ENCODE measurements around the gene ASTN2.
"Not testable (repeated sequence)": the region's sequence is repeated elsewhere in the genome, so short reads cannot be mapped to it uniquely, and the experiment has no call there.

ASTN2 gene

DNA sequence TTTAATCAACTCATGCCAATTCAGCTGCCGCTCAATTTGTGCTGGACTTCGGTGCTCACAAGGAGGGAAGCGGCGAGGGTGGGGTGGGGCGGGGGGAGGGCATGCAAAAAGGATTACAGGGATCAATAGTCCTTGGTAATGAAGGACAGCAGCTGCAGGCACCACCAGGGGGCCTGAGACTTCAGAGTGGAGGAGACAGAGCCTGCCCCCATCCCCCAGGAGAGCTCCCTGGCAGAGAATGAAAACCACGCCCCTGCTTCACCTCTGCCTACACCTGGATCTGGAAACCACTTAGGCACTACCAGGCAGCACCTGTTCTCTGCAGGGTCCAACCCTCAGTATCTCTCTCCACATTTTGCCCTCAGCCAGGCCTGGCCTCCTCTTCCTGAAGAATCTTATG, 572.2 kb downstream of the ASTN2 start:
- no peak for DNase-seq

DNA sequence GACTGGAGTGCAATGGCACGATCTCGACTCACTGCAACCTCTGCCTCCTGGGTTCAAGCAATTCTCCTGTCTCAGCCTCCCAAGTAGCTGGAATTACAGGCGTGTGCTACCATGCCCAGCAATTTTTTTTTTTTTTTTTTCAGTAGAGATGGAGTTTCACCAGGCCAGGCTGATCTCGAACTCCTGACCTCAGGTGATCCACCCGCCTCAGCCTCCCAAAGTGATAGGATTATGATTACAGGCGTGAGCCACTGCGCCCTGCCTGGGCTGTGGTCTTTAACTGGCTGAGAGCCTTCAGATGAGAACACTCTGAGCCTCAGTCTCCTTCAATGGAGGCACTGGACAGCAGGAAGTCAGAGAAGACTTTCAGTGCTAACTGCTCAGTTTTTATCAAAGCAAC, 576.4 kb downstream of the ASTN2 start:
- not testable (repeated sequence) for DNase-seq

DNA sequence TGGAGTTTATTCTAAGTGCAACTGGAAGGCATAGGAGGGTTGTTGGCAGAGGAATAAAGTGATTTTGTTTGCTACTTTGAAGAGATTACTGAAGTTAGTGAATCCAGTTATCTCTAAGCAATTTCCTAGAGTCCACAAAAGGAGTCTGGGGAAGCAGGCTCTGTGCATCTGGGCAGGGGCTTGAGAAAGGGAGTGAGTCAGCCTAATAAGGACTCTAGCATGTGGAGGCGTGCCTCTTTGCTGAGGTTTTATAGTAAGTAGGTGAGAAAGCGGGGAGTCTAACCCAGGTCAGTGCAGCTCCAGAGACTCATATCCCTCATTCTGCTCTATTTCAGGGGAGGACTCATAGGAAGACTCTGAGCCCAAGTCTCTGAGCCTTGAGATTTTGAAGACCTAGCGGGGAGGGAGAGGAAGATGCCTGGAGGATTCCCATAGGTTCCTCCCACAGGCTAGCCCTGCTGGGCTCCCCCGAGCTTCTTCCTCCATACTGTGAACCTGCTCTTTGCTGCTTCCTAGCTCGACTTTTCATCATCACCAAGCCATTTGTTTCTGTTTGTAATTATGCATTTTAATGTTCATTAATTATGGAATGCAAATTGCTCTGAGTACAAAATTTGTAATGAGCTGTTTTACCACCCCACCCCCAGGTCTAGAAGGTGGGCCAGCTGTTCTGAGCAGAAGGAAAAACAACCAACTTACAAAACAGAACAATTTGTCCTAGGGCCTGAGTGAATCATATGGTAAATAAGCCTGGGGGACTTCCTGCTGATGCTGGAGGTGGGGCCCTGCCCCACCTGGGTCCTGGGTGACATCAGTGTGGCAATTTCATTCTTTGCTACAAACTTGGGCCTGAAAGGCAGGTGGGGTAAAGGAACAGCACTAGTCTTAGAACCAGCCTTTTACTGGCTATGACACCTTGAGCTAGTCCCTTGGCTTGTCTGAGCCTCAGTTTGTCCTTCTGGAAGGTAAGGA, 577.6 kb downstream of the ASTN2 start:
- DNase-seq = no peak

DNA sequence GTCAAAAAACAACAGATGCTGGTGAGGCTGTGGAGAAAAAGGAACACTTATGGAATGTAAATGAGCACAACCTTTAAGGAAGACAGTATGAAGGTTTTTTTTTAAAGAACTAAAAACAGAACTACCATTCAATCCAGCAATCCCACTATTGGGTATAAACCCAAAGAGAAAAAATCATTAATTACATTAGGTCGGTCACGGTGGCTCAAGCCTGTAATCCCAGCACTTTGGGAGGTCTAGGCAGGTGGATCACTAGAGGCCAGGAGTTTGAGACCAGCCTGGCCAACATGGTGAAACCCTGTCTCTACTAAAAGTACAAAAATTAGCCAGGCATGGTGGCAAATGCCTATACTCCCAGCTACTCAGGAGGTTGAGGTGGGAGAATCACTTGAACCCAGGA, 584.5 kb downstream of the ASTN2 start:
- not testable (repeated sequence) for DNase-seq

DNA sequence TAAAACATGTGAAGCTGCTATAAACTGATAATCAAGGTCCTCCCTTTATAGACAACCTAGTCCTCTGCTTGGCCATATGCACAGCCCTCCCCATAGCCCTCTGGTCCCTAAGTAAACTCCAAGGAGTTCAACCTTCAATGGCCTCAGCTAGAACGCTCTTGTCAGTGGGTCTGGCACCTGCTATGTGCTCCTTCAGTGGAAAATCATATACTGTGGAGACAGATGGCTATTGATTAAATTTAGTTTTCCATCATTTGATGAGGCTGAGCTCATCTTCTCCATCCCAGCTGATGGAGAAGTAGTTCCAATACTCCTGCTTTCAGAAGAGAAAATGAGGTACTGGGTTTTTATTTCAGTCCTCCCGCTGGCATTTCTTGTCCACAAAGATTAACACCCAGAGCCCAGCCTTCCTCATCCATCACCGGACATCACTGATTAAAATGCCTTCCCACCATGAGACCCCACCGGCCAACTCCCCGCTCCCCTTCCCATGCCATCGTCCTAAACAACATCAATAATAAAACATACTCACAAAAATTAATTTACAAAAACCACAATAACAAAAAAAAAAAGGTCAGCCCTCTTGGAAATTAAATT, 593.1 kb downstream of the ASTN2 start:
- DNase-seq = no peak

DNA sequence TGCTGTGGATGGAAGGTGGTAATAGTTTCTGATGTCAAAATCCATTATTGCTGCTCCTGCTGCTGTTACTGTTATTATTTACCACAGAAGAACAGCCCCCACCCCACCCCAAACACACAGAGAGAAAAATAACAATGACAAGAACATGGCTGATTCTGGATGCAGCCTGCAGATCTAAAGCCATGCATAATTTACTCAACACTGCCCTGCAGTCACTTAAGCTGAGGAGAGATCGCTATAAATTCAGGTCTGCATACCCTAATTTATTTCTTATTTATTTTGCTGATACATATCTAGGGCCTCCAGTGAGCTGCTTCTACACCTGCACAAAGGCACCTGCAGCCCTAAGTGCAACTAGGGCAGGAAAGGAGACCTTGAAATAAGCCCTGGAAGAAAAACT, 595.7 kb downstream of the ASTN2 start:
- no peak for DNase-seq

DNA sequence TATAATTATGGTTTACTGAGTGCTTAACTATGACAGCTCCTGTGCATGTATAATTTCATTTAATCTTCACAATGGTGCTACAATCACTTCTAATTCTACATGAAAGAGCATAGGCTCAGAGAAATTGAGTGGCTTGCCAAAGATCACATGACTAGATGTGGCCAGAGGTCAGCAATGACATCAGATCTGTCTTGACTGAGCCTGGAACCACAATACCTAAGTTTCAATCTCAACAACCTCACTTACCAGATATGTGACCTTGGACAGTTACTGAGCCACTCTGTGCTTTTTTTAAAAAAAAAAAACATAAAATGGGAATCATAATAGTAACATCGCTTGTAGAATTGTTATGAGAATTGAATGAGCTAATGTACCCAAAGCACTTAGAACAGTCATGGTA, 597.1 kb downstream of the ASTN2 start:
- no peak for DNase-seq

DNA sequence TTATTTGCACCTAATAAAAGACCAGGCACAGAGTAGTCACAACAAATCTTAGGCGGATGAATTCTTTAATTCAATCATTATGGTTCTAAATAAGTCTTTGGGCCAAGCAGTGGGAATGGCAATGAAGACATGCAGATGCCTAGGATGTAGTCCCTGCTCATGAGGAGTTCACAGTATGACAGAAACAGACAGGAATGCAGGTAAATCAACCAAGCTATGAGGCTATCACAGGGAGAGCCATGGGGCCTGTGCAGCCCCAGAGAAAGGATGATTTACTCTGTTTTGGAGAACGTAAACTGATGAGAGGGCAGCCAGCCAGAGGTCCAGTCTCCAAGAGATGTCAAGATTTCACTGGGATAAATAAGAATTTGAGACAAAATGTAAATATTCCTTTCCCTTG, 598.4 kb downstream of the ASTN2 start:
- no peak for DNase-seq

DNA sequence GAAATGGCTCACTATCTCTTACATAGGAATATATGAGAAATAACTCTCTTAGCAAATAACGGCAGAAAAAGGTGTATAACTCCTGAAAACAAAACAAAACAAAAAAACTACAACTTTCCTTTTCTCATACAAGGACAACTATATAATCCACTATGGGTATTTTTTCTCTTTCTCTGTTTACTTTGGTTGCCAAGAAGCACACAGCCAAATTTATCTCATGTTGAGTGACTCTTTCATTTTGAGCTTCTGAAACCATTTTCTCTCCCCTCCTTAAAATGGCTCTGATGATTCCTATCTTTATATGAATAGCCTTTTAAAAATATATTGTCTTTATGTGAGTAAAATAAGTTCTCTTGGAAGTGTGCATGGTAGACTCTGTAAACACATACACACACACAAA, 599.0 kb downstream of the ASTN2 start:
- DNase-seq = no peak

DNA sequence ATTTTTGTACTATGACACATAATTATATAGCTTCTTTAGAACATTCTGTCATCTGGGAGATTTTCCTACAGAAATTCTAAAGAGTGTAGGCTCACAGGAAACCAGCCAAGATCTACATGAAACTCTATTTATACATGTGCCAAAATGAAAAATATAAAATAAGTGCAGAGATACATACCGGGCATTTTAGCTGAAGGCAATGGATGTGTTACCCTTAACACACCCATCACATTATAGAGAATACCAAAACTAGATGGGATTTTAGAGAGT, 601.9 kb downstream of the ASTN2 start:
- no peak for DNase-seq

DNA sequence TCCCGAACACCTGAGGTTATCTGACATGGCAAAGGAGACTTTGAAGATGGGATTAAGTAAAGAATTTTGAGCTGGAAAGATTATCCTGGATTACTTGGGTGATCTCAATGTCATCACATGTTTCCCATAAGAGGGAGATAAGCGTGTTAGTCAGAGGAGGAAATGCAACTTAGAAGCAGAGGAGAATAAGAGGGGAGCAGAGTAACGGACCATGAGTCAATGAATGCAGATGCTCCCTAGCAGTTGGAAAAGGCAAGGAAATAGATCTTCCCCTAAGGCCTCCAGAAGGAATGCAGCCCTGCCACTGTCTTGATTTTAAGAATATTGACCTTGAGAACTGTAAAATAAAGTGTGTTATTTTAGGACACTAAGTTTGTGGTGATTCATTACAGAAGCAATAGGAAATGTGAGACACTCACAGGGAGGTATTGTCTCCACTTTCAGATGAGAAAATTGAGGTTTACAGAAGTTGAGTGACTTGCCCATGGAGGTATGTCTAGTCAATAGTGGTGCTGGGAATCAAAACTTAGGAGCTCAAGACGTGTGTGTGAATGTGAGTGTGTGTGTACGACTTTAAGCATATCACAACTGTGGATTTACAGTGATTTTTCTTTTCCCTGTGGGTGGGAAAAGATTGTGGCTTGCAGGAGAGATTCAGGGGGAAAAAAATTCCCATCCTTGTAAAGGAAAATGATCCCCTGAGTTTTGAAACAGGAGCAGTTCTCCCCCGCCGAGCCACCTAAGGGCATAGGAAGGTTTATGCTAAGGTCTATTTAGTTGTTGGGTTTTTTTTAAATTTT, 602.4 kb downstream of the ASTN2 start:
- DNase-seq = no peak

DNA sequence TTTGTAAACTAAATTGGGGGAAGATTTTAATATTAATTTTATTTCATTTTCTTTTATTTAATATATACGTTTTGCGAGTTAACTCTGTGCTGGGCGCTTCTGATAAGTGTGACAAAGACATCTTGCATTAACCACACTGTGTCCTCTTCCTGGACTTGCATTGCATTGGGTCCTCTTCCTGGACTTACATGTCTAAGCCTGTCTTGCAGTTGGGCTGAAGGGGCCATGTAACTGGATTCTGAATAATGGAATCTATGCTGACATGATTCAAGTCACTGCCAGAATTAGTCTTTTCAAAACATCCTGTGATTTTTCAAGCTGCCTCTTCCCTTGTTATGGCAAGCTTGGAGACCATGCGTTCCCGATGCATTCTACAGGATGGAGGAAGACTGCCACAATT, 605.2 kb downstream of the ASTN2 start:
- no peak for DNase-seq

DNA sequence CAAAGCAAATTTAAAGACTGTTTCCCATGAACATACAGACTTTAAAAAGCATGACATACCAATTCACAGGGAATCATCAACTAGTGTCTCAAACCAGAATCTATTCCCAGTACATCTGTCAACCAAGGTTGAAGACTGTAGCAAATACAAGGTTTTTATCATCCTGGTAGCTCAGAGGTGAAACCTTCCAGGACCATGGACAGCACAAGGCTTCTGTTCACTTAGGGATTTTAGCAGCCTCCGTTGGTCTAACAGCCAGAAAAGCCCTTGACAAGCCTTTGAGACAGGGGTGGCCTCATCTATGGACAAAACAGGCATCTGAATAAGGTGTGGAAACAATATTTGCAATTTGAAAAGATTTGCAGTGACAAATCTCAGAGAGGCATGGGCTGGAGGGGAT, 608.8 kb downstream of the ASTN2 start:
- DNase-seq = no peak

DNA sequence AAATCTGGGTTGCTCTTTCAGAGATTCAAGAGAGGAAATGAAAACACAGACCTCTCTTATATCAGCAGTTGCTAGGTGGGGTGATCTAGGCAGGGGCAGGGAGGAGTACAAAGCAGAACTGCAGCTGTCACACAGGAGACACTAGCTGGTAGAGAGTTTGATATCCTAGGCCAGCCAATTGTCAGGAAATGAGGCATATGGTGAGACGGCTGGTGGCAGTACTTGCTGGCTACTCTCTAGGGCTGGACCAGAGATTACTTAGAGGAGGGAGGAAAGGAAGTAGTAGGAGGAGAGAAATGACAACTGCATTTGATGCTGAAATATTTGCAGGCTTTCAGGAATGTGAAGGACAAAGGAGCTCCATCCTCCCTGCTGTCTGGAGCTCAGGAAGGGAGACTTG, 614.0 kb downstream of the ASTN2 start:
- no peak for DNase-seq

DNA sequence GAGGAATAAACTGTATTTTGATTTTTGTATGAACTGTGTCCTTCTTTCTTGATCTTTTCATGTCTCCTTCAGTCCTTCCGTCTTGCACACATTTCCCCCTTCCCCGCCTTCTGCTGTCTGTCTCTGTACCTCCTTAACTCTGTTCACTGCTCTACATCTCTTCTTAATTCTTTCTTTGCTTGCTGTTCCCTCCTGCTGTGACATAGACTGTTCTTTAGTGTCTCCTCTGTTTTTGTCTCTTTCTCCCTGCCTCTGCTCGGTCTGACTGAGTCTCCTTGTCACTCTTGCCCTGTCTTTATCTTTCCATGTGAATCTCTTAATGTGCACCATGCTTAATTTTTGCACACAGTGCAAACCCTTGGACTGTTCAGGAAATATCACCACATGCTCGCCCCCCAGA, 614.8 kb downstream of the ASTN2 start:
- no peak for DNase-seq

DNA sequence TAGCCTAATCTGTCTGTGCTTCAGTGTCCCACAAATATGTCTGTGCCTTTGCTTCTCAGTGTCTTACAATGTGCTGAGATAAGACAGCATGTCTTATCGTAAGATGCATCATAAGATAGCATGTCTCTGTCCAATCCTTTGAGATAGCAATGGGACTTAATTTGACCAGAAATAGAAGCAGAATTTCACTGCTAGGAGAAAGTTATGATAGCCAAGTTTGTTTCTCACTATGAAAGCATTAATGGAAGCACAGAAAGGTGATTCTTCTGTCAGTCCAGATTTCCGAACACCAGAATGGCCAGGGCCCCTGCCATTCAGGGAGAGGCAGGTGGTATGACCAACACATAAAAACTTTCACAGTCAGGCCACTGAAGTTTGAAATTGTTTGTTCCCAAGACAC, 616.3 kb downstream of the ASTN2 start:
- no peak for DNase-seq

DNA sequence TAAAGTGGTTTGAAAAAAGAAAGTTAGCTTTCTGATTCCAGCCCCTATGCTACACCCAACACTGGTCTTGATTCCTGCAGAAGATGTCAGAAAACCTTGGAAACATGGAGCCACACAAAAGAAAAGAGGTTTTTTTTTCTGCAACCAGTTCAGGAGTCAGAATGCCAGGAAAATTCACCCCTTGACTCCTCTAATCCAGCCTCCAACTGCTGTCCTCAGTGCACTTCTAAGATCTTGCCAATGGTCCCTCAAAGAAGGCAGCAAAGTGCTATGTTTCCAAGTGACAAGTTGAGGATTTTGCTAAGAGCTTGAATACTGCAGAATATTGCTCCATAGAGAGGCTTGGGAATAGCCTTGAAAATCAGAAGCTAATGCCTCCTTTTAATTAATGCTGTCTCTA, 617.6 kb downstream of the ASTN2 start:
- DNase-seq = no peak

DNA sequence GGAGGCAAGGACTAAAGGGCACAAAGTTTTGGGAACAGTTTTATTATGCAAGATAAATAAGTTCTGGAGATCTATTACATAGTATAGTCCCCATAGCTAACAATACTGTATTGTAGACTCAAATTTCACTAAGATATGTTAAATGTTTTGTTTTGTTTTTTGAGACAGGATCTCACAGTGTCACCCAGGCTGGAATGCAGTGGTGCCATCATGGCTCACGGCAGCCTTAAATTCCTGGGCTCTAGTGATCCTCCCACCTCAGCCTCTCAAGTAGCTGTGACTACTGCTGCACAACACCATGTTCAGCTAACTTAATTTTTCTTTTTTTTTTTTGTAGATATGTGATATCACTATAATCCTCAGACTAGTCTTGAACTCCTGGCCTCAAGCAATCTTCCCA, 618.2 kb downstream of the ASTN2 start:
- DNase-seq = no peak

DNA sequence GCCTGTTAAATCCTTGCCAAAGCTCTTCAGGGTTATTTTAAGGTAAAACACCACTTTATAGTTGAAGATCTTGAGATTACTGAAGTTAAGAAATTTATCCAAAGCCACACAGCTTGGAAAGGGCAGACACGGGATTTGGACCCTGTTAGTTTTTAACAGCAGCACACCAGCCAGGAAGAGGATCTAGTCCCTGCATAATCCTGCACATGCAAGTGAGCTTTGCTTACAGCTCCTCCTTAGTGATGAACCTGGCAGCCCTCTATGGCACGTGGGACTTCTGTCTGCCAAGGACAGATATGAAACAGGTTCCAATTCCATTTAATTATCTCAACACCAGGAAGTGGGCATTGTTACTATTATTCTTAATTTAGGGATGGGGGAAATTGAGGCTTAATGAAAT, 619.0 kb downstream of the ASTN2 start:
- DNase-seq = no peak

DNA sequence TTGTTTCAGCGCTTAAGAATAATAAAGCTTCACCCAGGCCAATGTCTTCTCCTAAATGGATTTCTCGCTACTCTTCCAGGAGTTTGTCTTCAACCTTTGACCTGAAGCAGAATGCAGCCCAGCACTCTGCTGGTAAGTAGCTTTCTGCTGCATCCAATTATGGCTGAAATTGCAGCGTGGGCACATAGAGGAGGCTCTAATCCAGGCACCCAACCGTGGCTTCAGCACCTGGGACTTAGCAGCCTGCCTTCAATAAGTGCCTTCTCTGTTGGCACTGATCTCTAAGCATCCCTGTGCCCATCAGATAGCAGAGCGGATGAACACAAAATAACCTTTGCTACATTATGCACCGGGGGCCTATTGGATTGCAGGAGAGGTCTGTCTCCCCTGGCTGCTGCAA, 622.6 kb downstream of the ASTN2 start:
- DNase-seq = no peak

DNA sequence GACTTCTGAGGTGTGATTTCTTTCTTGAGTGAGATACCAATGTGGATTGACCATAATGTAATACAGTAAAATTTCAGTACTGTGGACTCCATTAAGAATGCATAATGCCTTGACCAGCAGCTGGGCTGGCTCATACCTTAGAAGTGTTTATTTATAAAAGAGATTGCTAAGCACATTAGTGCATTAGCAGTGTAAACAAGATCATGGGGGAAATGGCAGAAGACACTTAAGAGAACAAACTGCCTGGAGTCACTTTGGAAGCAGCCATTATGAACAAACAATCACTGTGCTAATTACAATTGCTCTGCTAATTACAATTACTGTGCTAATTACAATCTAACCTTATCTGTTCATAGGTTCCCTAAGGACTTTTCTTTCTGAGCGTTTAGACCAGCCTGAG, 623.5 kb downstream of the ASTN2 start:
- no peak for DNase-seq

DNA sequence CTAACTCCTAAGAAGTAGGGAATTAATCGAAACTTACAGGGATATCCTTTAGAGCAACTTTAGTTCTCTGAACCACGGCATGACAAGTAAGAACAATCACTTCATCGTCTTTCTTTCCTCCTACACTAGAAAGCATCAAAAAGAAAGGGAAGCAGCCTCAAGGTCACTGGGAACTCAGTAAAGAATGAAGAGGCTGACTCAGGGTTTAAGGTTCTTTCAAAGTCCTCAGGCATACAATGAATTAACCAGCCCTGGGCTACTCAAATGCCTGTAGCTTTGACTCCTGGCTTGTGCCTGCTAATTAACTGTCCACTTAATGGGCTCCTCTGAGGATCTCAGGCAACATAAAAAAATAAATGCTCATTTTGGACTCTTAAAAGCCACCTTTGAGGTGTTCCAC, 625.8 kb downstream of the ASTN2 start:
- DNase-seq = no peak

DNA sequence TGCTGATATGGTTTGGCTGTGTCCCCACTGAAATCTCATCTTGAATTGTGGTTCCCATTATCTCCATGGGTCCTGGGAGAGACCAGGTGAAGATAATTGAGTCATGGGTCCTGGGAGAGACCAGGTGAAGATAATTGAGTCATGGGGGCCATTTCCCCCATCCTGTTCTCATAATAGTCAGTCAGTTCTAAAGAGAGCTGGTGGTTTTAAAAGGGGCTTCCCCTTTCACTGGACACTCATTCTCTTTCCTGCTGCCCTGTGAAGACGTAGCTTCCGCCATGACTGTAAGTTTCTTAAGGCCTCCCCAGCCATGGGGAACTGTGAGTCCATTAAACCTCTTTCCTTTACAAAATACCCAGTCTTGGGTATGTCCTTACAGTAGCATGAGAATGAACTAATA, 628.1 kb downstream of the ASTN2 start:
- no peak for DNase-seq

DNA sequence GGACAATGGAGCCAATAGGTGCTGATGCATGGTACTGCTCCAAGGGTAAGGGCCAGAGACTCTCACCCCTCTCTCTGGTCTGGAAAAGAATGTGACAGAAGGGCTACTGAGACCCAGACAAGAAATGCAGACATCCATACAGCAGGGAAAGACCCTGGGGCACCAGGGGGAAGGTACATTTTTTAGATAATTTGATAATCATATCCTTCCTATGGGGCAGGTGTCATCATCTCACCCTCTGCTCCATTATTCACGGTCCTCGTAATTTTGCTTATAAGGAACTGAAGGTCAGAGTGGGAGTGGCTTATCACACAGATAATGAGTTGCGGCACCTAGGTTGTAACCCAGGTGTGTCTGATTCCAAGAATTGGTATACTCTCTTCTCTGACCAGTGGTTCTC, 637.7 kb downstream of the ASTN2 start:
- DNase-seq = no peak
